ENCODE data around the gene GDF2. TPM values are rescaled to one million over a fixed set of nuclear protein-coding genes. Genes with fewer than 3 reads are reported as not detected.

The GDF2 gene
- total RNA-seq, 1 experiment from 2014 or later: not detected

DNA sequence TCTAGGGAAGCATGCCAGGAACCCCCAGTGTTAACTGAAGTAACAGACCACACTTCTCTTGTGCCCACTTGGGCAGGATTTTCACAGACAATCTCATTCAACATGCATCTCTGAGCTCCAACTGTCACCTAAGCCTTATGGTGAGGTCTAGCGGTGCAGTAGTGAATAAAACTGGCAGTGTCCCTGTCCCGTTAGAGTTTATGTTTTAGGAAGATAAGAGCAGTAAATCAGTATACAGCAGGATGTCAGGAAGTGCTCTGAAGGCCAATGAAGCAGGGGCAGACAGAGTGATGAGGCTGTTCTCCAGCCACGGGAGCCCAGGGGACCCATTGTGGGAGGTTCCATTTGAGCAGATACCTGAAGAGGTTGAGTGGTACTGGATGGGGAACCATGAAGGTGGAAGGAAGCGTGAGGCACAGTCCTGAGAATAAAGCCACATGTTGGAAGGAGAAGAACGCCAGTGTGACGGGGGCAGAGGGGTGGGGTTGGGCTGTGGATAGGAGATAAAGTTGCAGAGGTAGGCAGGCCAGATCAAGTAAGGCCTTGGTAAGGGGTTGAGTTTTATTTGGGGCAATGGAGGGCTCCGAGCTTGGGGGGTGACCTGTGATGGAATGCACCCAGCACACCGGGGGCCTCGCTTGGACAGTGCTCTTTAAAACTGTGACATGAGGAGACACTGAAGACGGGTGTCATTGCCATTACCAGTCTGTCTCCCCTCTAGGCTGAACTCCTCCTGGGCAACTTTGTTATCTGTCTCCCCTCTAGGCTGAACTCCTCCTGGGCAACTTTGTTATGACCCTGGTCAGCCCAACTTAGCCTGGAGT is 15.7 kb upstream of the GDF2 start:
- Histone ChIP-seq H3K27me3 (ENCODE audit: insufficient read depth, low read length) (no peaks in the 10 kb centered on the region; the same call in 1 of the 2 replicates), H4K91ac (ENCODE audit: insufficient read length, low read depth, low read length) (no peak overlapping the region), H2BK12ac (ENCODE audit: insufficient read length, low read depth, low read length) (no peak overlapping the region), H3K23me2 (ENCODE audit: insufficient read length, low read depth, low read length, poor library complexity, severe bottlenecking) (no peaks in the 10 kb centered on the region), H3K56ac (ENCODE audit: insufficient read length, low read depth, low read length) (no peak overlapping the region), H3K79me2 (ENCODE audit: insufficient read depth, low read length) (no peaks in the 10 kb centered on the region), H2AFZ (ENCODE audit: low read length) (no peak overlapping the region), H3K9ac (ENCODE audit: extremely low read depth, insufficient read length, low read length) (no peak overlapping the region), H3K23ac (ENCODE audit: insufficient read length, low read depth, low read length) (no peak overlapping the region), H3K14ac (ENCODE audit: insufficient read depth, low read length) (no peak overlapping the region), H3K4me1 (ENCODE audit: insufficient read depth, low read length) (no peaks in the 10 kb centered on the region), H2AK5ac (ENCODE audit: insufficient read length, low read length) (no peak overlapping the region), H3K4ac (ENCODE audit: low read depth, low read length) (no peak overlapping the region), H3K18ac (ENCODE audit: insufficient read length, low read depth, low read length) (no peak overlapping the region), H2BK120ac (ENCODE audit: low read depth, low read length, poor library complexity, severe bottlenecking) (no peak overlapping the region), H3K4me2 (ENCODE audit: insufficient read depth, insufficient read length, low read length) (no peak overlapping the region), H4K20me1 (ENCODE audit: control insufficient read depth, insufficient read depth, insufficient read length) (peaks cover 5% of the 10 kb centered on the region), H4K5ac (ENCODE audit: insufficient read length, low read depth, low read length) (no peak overlapping the region), H3K9me3 (ENCODE audit: control insufficient read depth, low read depth, low read length) (no peaks in the 10 kb centered on the region), H3K27ac (ENCODE audit: insufficient read length, low read depth, low read length) (no peak overlapping the region), H2BK15ac (ENCODE audit: low read depth, low read length) (no peak overlapping the region), H3K79me1 (ENCODE audit: insufficient read depth, low read depth, low read length, poor library complexity, severe bottlenecking) (no peaks in the 10 kb centered on the region), H3T11ph (ENCODE audit: low read length) (no peak overlapping the region), H2BK20ac (ENCODE audit: low read depth, low read length, poor library complexity, severe bottlenecking) (no peak overlapping the region), H4K8ac (replicated peaks; ENCODE audit: insufficient read length, low read depth, low read length) (no peak overlapping the region), H2BK5ac (ENCODE audit: insufficient read length, low read length) (no peak overlapping the region)
- Mint-ChIP-seq H3K9me3 (no peaks in the 10 kb centered on the region), H3K36me3 (ENCODE audit: insufficient read depth in 1 of 3, low read depth in 3 of 3) (no peaks in the 10 kb centered on the region), H3K4me1 (peaks cover 18 to 22% of the 10 kb centered on the region in 2 experiments), H3K27me3 (ENCODE audit: low read depth) (peaks cover 38% of the 10 kb centered on the region), H3K27ac (peak overlapping the region in 1 of 3 experiments; percentile 38; a peak in 1 of 7 replicates), H3K4me3 (no peak overlapping the region)
- WGBS (ENCODE audit: extremely low coverage, insufficient read length, low lambda C conversion rate): no CpG with 5 or more reads among the region's 10 CpGs
- TF ChIP-seq, protein P1, sequence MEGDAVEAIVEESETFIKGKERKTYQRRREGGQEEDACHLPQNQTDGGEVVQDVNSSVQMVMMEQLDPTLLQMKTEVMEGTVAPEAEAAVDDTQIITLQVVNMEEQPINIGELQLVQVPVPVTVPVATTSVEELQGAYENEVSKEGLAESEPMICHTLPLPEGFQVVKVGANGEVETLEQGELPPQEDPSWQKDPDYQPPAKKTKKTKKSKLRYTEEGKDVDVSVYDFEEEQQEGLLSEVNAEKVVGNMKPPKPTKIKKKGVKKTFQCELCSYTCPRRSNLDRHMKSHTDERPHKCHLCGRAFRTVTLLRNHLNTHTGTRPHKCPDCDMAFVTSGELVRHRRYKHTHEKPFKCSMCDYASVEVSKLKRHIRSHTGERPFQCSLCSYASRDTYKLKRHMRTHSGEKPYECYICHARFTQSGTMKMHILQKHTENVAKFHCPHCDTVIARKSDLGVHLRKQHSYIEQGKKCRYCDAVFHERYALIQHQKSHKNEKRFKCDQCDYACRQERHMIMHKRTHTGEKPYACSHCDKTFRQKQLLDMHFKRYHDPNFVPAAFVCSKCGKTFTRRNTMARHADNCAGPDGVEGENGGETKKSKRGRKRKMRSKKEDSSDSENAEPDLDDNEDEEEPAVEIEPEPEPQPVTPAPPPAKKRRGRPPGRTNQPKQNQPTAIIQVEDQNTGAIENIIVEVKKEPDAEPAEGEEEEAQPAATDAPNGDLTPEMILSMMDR (conservative IDR thresholded peaks at IDR 0.05): no peak
- no peak for DNase-seq
